Left ventricle myocardium inferior (tissue), 1 donor: ENCODE data around the gene PIK3R3. TPM values are rescaled to one million over a fixed set of nuclear protein-coding genes. Genes with fewer than 3 reads are reported as not detected.
"Not testable (repeated sequence)": the region's sequence is repeated elsewhere in the genome, so short reads cannot be mapped to it uniquely, and the experiment has no call there.

Experiments used
- DNase-seq: peaks from one replicate; pipeline ENCODE4 v3.0.0-alpha.2; 2020
- H3K27ac ChIP-seq: fragments of 200-600 bp; replicated peaks from 2 replicates; pipeline ENCODE4 v1.8.0; 2021
- H3K27me3 ChIP-seq: fragments of 200-600 bp; 2 replicates; pipeline ENCODE4 v1.8.0; 2021; ENCODE audit warnings: low read depth
- H3K36me3 ChIP-seq: fragments of 200-600 bp; 2 replicates; pipeline ENCODE4 v1.8.0; 2021
- H3K4me1 ChIP-seq: fragments of 200-600 bp; 2 replicates; pipeline ENCODE4 v1.8.0; 2021
- H3K4me3 ChIP-seq: fragments of 200-600 bp; 2 replicates; pipeline ENCODE4 v1.8.0; 2021; ENCODE audit warnings: mild to moderate bottlenecking, moderate library complexity
- H3K9me3 ChIP-seq: fragments of 200-600 bp; replicated peaks from 2 replicates; pipeline ENCODE4 v1.8.0; 2021
- CTCF ChIP-seq: fragments of 200-600 bp; IDR thresholded peaks from 2 replicates; pipeline ENCODE4 v1.8.0; 2021; ENCODE audit warnings: antibody characterized with exemption, mild to moderate bottlenecking, borderline replicate concordance
- intact Hi-C: fragments of 100-400 bp; cut with micrococcal nuclease; formaldehyde crosslinking; loops from one replicate; pipeline ENCODE4 v1.11.0; 2022
- total RNA-seq: library from RNA; stranded (reverse); fragmentation: NEBNext Ultra II Directional; extraction: Animal tissue kit (Norgen Biotek cat#: 25700); gene quantifications from one replicate; pipeline ENCODE4 v1.2.1, GENCODE V29; 2021
- donor health status: DM: no; HTN: yes; CAD: no; lungs with severe emphysema.

Gene PIK3R3
- total RNA-seq, 1 donor from 2014 or later = 32.7 TPM

DNA sequence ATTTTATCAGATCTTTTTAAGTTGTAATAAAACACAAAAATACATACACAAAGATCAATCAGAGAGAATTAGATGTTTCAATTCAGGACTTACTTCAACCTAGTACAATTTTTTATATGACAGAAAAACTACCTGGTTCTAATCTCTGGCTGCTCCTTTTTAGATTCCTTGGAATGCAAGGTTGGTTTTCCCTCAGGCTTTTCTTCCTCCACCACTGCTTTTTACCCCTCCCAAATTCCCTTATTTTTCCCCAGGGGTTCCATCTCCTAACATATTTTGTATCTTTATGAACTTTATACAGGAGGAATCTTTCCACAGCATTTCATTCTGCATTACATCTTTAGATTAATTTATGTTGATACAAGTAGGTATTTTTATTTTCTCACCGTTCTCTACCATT is 33.2 kb downstream of the PIK3R3 start:
- intact Hi-C loops = no loop called here
- peaks cover 8% of the 10 kb centered on the region for H3K9me3 ChIP-seq
- H3K36me3 ChIP-seq = no peaks in the 10 kb centered on the region
- H3K27me3 ChIP-seq = no peaks in the 10 kb centered on the region
- no peak for TF ChIP-seq CTCF
- no peak overlapping the region for H3K27ac ChIP-seq
- H3K4me1 ChIP-seq = peaks cover 11% of the 10 kb centered on the region
- no peak overlapping the region for H3K4me3 ChIP-seq
- DNase-seq = no peak

DNA sequence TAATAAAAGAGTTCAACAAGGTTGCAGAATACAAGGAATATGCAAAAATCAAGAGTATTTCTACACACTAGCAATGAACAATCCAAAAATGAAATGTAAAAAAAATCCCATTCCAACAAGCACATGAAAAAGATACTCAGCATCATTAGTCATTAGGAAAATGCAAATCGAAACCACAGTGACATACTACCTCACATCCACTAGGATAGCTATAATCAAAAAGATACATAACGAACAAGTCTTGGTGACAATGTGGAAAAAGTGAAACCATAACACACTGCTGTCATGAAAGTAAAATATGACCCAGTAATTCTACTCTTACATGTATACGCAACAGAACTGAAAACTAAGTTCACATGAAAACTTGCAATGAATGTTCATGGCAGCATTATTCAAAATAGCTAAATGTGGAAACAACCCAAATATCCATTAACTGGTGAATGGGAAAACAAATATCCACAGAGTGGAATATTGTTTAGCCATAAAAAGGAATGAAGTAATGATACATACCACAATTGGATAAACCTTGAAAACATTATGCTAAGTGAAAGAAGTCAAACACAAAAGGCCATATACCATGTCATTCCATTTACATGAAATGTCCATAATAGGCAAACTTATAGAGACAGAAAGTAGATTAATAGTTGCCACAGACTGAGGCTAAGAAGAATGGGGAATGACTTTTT is 34.3 kb downstream of the PIK3R3 start:
- no peak for TF ChIP-seq CTCF
- H3K27ac ChIP-seq = no peak overlapping the region
- DNase-seq = no peak
- H3K9me3 ChIP-seq = peaks cover 8% of the 10 kb centered on the region
- H3K4me1 ChIP-seq = peaks cover 11% of the 10 kb centered on the region
- no peak overlapping the region for H3K4me3 ChIP-seq
- H3K27me3 ChIP-seq = no peaks in the 10 kb centered on the region
- intact Hi-C loops = no loop called here
- H3K36me3 ChIP-seq = no peaks in the 10 kb centered on the region

GRCh38 chr1:46097149-46097472 is 35.3 kb downstream of the PIK3R3 start:
- Histone ChIP-seq H3K4me3 (no peak overlapping the region), H3K9me3 (peaks cover 8% of the 10 kb centered on the region), H3K27ac (no peak overlapping the region), H3K36me3 (no peaks in the 10 kb centered on the region), H3K27me3 (no peaks in the 10 kb centered on the region), H3K4me1 (peaks cover 11% of the 10 kb centered on the region)
- intact Hi-C loops = no loop called here
- DNase-seq = no peak
- no peak for TF ChIP-seq CTCF

- Histone ChIP-seq H3K27ac (no peak overlapping the region), H3K4me1 (peaks cover 11% of the 10 kb centered on the region), H3K9me3 (peaks cover 8% of the 10 kb centered on the region), H3K27me3 (no peaks in the 10 kb centered on the region), H3K36me3 (no peaks in the 10 kb centered on the region), H3K4me3 (no peak overlapping the region)
- TF ChIP-seq CTCF = no peak
- intact Hi-C loops = no loop called here
- DNase-seq = no peak
These were observed 35.9 kb downstream of the PIK3R3 start for GRCh38 chr1:46096269-46097148.

GRCh38 chr1:46095110-46095509 is 37.3 kb downstream of the PIK3R3 start:
- H3K36me3 ChIP-seq, H3K27ac ChIP-seq, DNase-seq, H3K9me3 ChIP-seq, H3K27me3 ChIP-seq, intact Hi-C loops, H3K4me3 ChIP-seq: not testable (repeated sequence)
- peaks cover 11% of the 10 kb centered on the region for H3K4me1 ChIP-seq

DNA sequence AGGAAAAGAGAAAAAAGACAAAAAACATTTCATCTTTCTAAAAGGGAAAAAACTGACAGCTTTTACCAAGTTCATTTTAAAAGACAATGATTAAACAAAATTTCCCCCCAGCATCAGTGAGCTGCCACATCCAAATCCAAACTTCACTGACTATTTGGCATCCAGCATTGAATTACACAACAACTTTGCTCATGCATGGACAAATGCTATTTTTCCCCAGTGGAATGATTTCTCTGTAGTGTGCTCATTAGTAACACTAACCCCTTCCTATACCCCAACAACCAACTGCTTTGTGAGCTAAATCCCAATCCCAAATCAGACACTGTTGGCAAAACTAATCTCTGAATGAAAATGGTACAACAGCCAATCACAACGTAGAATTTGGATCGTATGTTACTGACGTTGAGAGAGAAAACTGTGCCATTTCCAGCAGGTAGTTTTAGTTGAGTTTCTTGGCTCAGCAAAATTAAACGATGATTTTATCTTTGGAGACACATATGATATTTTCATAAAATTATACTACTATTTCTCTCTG is 37.9 kb downstream of the PIK3R3 start:
- intact Hi-C loops = no loop called here
- DNase-seq = no peak
- Histone ChIP-seq H3K9me3 (peaks cover 8% of the 10 kb centered on the region), H3K27ac (no peak overlapping the region), H3K36me3 (no peaks in the 10 kb centered on the region), H3K27me3 (no peaks in the 10 kb centered on the region), H3K4me1 (peaks cover 11% of the 10 kb centered on the region), H3K4me3 (no peak overlapping the region)
- no peak for TF ChIP-seq CTCF

GRCh38 chr1:46093832-46094231 is 38.6 kb downstream of the PIK3R3 start:
- H3K27me3 ChIP-seq, H3K9me3 ChIP-seq, DNase-seq, H3K36me3 ChIP-seq, H3K4me3 ChIP-seq, intact Hi-C loops, H3K27ac ChIP-seq: not testable (repeated sequence)
- H3K4me1 ChIP-seq = peaks cover 13% of the 10 kb centered on the region
